ENCODE measurements around the gene IDI2.

IDI2 gene

GRCh38 chr10:1056326-1057105 is 30.9 kb upstream of the IDI2 start, which contains the start of gene WDR37:
Gene WDR37, plus strand, starts transcription at chr10:1056385. Its CDS starts 15,771 bp downstream, at chr10:1072156.
- H3K4me1 ChIP-seq (ENCODE audit: low read length), result peaks cover 26% of the 10 kb centered on the region

DNA sequence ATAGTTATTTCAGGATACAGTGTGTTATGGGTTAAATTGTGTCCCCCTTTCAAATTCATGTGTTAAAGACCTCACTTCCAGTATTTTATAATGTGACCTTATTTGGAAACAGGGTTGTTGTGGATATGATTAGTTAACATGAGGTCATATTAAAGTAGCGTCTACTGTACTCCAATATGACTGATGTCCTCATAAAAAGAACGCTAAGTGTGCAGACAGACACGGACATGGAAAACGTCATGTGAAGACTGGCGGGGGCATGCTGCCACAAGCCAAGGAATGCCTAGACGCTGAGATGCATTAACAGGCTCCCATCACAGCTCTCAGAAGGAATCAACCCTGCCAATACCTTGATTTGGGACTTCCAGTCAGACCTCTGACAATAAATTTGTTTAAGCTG is 29.0 kb upstream of the IDI2 start:
- Histone ChIP-seq H4K20me1 (ENCODE audit: insufficient read depth, low read length) (peaks cover 6% of the 10 kb centered on the region), H3K36me3 (replicated peaks; ENCODE audit: low read depth, low read length) (peaks cover 33% of the 10 kb centered on the region), H3K4me1 (ENCODE audit: low read length) (peaks cover 27% of the 10 kb centered on the region), H3K4me3 (ENCODE audit: low read length) (no peak overlapping the region), H3K4me2 (ENCODE audit: low read length) (peak overlapping the region; percentile 70), H2AFZ (ENCODE audit: low read depth, low read length) (no peak overlapping the region), H3K9ac (ENCODE audit: low read length) (no peak overlapping the region), H3K79me2 (ENCODE audit: low read length) (peaks cover 99% of the 10 kb centered on the region), H3K9me3 (ENCODE audit: insufficient read depth, low read length) (no peaks in the 10 kb centered on the region), H3K27ac (ENCODE audit: low read length) (no peak overlapping the region), H3K27me3 (ENCODE audit: low read depth, low read length) (no peaks in the 10 kb centered on the region)
- TF ChIP-seq CTCF (IDR thresholded peaks at IDR 0.05; ENCODE audit: low read depth, low read length) (no peak), EZH2phosphoT487 (IDR thresholded peaks at IDR 0.05; ENCODE audit: low read depth) (no peak)

More at GRCh38 chr10:1056326-1057105, 30.9 kb upstream of the IDI2 start, which contains the start of gene WDR37:
- H4K20me1 ChIP-seq (ENCODE audit: insufficient read depth, low read length), result peaks cover 16% of the 10 kb centered on the region
- H3K27ac ChIP-seq (ENCODE audit: low read length), result peak within 1 kb of the TSS; percentile 64
- H3K9me3 ChIP-seq (ENCODE audit: insufficient read depth, low read length), result no peaks in the 10 kb centered on the region
- peak within 1 kb of the TSS; percentile 79 for H3K9ac ChIP-seq (ENCODE audit: low read length)
- peaks cover 99% of the 10 kb centered on the region for H3K79me2 ChIP-seq (ENCODE audit: low read length)
- H3K4me3 ChIP-seq (ENCODE audit: low read length), result peak within 1 kb of the TSS; percentile 96
- no peak within 1 kb of the TSS; the same call in 1 of the 2 replicates for H2AFZ ChIP-seq (ENCODE audit: low read depth, low read length)
- TF ChIP-seq CTCF (IDR thresholded peaks at IDR 0.05; ENCODE audit: low read depth, low read length) (no peak), EZH2phosphoT487 (IDR thresholded peaks at IDR 0.05; ENCODE audit: low read depth) (no peak)
- H3K4me2 ChIP-seq (ENCODE audit: low read length), result peak within 1 kb of the TSS; percentile 88
- peaks cover 22% of the 10 kb centered on the region for H3K36me3 ChIP-seq (replicated peaks; ENCODE audit: low read depth, low read length)
- H3K27me3 ChIP-seq (ENCODE audit: low read depth, low read length), result no peaks in the 10 kb centered on the region

DNA sequence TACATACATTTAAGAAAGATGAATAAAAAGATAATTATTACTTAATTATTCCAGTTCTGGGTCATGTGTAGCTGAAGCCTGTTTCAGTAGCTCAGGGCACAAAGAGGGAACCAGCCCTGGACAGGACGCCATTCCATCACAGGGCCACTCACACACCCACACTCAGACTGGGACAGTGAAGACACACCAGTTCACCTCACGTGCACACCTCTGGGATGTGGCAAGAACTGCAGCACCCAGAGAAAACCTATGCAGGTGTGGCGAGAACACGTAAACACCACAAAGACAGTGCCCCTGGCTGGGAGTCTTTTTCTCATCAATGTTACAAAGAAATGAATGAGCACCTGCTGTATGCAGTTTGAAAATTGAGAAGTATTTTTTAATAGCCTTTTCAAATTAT is 24.9 kb upstream of the IDI2 start:
- H3K27ac ChIP-seq (ENCODE audit: low read length), result peak overlapping the region; percentile 94
- TF ChIP-seq EZH2phosphoT487 (IDR thresholded peaks at IDR 0.05; ENCODE audit: low read depth), result no peak
- H3K9me3 ChIP-seq (ENCODE audit: insufficient read depth, low read length), result no peaks in the 10 kb centered on the region
- H4K20me1 ChIP-seq (ENCODE audit: insufficient read depth, low read length), result peaks cover 19% of the 10 kb centered on the region
- peak overlapping the region; percentile 63 for H3K4me2 ChIP-seq (ENCODE audit: low read length)
- peaks cover 29% of the 10 kb centered on the region for H3K4me1 ChIP-seq (ENCODE audit: low read length)
- peaks cover 85% of the 10 kb centered on the region for H3K79me2 ChIP-seq (ENCODE audit: low read length)
- peak overlapping the region; percentile 71; the same call in 1 of the 2 replicates for H3K9ac ChIP-seq (ENCODE audit: low read length)
- no peak overlapping the region for H2AFZ ChIP-seq (ENCODE audit: low read depth, low read length)
- H3K27me3 ChIP-seq (ENCODE audit: low read depth, low read length), result no peaks in the 10 kb centered on the region
- H3K4me3 ChIP-seq (ENCODE audit: low read length), result peak overlapping the region; percentile 99
- peaks cover 45% of the 10 kb centered on the region for H3K36me3 ChIP-seq (replicated peaks; ENCODE audit: low read depth, low read length)

DNA sequence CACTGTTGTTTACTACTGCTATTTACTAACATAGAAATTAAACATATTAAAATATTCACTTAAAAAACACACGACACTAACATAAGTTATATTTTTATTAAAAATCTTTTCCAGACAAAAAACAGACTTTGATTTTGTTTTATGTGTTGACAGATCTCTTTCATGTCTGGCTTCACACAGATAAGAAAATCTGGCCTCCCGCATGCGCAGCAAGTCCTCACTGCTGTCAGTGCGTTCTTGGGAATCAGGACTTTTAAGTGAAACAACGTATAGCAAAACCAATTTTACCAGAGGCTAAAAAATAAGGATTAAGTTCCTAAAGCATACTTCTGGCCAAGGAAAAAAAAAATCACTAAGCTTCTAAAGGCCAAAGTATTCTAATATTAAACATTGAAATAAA is 24.5 kb upstream of the IDI2 start:
- H2AFZ ChIP-seq (ENCODE audit: low read depth, low read length), result no peak overlapping the region
- peak overlapping the region; percentile 63 for H3K4me2 ChIP-seq (ENCODE audit: low read length)
- H3K79me2 ChIP-seq (ENCODE audit: low read length), result peaks cover 85% of the 10 kb centered on the region
- H3K4me3 ChIP-seq (ENCODE audit: low read length), result peak overlapping the region; percentile 99
- peaks cover 46% of the 10 kb centered on the region for H3K36me3 ChIP-seq (replicated peaks; ENCODE audit: low read depth, low read length)
- H3K9ac ChIP-seq (ENCODE audit: low read length), result peak overlapping the region; percentile 71
- H3K9me3 ChIP-seq (ENCODE audit: insufficient read depth, low read length), result no peaks in the 10 kb centered on the region
- TF ChIP-seq EZH2phosphoT487 (IDR thresholded peaks at IDR 0.05; ENCODE audit: low read depth) (no peak), CTCF (IDR thresholded peaks at IDR 0.05; ENCODE audit: low read depth, low read length) (no peak)
- peaks cover 21% of the 10 kb centered on the region for H4K20me1 ChIP-seq (ENCODE audit: insufficient read depth, low read length)
- no peaks in the 10 kb centered on the region for H3K27me3 ChIP-seq (ENCODE audit: low read depth, low read length)
- H3K27ac ChIP-seq (ENCODE audit: low read length), result peak overlapping the region; percentile 94
- H3K4me1 ChIP-seq (ENCODE audit: low read length), result peaks cover 29% of the 10 kb centered on the region
